HFFc6 (cell line): Measurements from ENCODE around the gene CREB5. TPM values are rescaled to one million over a fixed set of nuclear protein-coding genes. Genes with fewer than 3 reads are reported as not detected.
A peak's percentile ranks its signal among the peaks of the same experiment; 100 is the strongest.

Experiments used
- DNase-seq: peaks from one replicate; pipeline ENCODE4 v3.0.0-alpha.2; 2018
- H3K27ac Mint-ChIP-seq: 2 replicates; pipeline ENCODE4 v1.8.0; 2020; ENCODE audit warnings: mild to moderate bottlenecking, mixed read lengths
- H3K27me3 Mint-ChIP-seq: 2 replicates; pipeline ENCODE4 v1.8.0; 2021; ENCODE audit warnings: mild to moderate bottlenecking, moderate library complexity, mixed read lengths; ENCODE audit not compliant: insufficient read depth
- H3K36me3 Mint-ChIP-seq: 2 replicates; pipeline ENCODE4 v1.8.0; 2021; ENCODE audit warnings: low read depth, mixed read lengths
- H3K4me1 Mint-ChIP-seq: 2 replicates; pipeline ENCODE4 v1.8.0; 2020; ENCODE audit warnings: low read depth, mixed read lengths
- H3K4me3 Mint-ChIP-seq: 2 replicates; pipeline ENCODE4 v1.8.0; 2020; ENCODE audit warnings: mild to moderate bottlenecking, moderate library complexity, mixed read lengths
- H3K9me3 Mint-ChIP-seq: 2 replicates; pipeline ENCODE4 v1.8.0; 2020; ENCODE audit warnings: mild to moderate bottlenecking, mixed read lengths
- total RNA-seq, 6 experiments: library from RNA; stranded (reverse); fragmentation: NEBNext Ultra II Directional; extraction: Animal tissue kit (Norgen Biotek cat#: 25700); gene quantifications; 2 replicates in 1 of 6; 3 replicates in 5 of 6; pipeline ENCODE4 v1.2.3, GENCODE V29; 2021
- TF ChIP-seq, protein P1 (sequence below): fragments of 200-600 bp; sonication (generic); IDR thresholded peaks from 2 replicates; pipeline ENCODE4 v1.5.0; 2021; ENCODE audit warnings: antibody characterized with exemption, mild to moderate bottlenecking

The CREB5 gene
- total RNA-seq, 6 experiments from 2014 or later, result 0.60 to 0.90 (median 0.79) TPM

DNA sequence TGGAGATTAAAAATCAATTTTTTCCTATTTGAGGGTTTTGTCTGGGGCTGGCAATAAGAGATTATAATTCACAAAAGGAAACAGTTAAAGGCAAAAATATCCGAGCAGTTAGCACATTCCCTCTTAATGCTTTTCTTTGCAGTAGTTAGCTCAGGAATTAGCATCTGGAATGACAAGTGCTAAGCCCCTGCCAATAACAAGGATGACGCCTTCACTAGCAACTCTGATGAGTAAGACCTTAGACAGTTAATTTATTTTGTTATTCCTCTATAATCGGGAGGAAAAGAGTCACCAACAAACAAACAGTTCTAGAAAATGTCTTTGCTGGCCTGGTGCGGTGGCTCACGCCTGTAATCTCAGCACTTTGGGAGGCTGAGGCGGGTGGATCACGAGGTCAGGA, 394.5 kb downstream of the CREB5 start:
- no peak overlapping the region for H3K4me3 Mint-ChIP-seq
- TF ChIP-seq, protein P1, sequence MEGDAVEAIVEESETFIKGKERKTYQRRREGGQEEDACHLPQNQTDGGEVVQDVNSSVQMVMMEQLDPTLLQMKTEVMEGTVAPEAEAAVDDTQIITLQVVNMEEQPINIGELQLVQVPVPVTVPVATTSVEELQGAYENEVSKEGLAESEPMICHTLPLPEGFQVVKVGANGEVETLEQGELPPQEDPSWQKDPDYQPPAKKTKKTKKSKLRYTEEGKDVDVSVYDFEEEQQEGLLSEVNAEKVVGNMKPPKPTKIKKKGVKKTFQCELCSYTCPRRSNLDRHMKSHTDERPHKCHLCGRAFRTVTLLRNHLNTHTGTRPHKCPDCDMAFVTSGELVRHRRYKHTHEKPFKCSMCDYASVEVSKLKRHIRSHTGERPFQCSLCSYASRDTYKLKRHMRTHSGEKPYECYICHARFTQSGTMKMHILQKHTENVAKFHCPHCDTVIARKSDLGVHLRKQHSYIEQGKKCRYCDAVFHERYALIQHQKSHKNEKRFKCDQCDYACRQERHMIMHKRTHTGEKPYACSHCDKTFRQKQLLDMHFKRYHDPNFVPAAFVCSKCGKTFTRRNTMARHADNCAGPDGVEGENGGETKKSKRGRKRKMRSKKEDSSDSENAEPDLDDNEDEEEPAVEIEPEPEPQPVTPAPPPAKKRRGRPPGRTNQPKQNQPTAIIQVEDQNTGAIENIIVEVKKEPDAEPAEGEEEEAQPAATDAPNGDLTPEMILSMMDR, result no peak
- no peaks in the 10 kb centered on the region; the same call in 1 of the 2 replicates for H3K36me3 Mint-ChIP-seq
- peaks cover 6% of the 10 kb centered on the region; the same call in 1 of the 2 replicates for H3K4me1 Mint-ChIP-seq
- H3K9me3 Mint-ChIP-seq, result no peaks in the 10 kb centered on the region; the same call in 1 of the 2 replicates
- H3K27me3 Mint-ChIP-seq, result peaks cover 2% of the 10 kb centered on the region; the same call in 1 of the 2 replicates
- H3K27ac Mint-ChIP-seq, result no peak overlapping the region
- no peak for DNase-seq

DNA sequence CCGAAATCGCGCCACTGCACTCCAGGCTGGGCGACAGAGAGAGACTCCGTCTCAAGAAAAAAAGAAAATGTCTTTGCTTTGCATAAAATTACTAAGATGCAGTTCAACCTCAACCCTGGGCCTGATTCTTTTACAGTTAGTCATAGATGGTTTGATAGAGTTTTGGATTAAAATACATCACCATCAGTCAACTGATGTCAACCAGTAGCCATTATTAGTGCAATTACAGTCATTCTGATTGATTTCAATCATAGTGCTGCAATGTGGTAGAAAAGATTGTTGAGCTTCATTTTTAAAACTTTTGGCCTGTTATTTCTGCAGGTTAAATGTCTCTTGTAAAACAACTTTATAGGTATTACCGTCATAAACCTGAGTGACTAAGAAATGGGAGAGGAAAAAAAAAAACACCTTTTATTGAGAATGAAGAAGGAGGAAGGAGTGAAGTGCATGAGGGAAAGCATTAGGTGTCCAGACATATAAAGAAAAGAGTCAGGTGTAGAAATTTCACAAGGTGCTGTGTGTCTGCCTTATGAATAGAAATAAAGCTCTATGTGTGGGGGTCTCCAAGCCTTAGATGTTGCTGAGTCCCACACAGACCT, 395.2 kb downstream of the CREB5 start:
- H3K27me3 Mint-ChIP-seq, result peaks cover 2% of the 10 kb centered on the region; the same call in 1 of the 2 replicates
- no peak overlapping the region for H3K27ac Mint-ChIP-seq
- no peak for DNase-seq
- no peaks in the 10 kb centered on the region; the same call in 1 of the 2 replicates for H3K36me3 Mint-ChIP-seq
- no peaks in the 10 kb centered on the region; the same call in 1 of the 2 replicates for H3K9me3 Mint-ChIP-seq
- no peak overlapping the region for H3K4me3 Mint-ChIP-seq
- TF ChIP-seq, protein P1, result no peak
- peaks cover 6% of the 10 kb centered on the region; the same call in 1 of the 2 replicates for H3K4me1 Mint-ChIP-seq

DNA sequence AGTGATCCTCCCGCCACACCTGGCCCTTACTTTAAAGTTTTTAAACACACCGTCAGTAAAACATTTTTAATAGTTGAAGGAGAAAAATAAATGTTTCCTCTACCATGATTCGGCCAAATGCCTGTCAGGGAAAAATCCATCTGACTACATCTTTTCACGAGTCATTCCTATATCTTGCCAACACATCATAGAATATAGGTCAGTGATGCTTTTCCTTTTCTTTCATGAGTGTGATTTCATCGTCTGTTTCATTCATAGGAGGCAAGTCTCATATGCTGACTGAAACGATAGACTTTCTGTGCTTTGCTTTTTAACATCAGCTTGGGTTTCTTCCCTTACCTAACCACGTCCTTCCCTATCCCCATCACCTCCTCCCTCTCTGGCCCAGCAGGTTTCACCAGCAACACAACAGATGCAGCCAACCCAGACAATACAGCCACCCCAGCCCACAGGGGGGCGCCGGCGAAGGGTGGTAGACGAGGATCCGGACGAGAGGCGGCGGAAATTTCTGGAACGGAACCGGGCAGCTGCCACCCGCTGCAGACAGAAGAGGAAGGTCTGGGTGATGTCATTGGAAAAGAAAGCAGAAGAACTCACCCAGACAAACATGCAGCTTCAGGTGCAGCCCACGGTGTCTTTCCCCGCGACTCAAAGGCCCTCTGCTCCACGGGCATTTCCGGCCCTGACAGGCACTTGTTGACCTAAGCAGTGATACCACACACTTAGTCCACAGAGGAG, 396.6 kb downstream of the CREB5 start:
- Mint-ChIP-seq H3K9me3 (no peaks in the 10 kb centered on the region; the same call in 1 of the 2 replicates), H3K27ac (no peak overlapping the region), H3K36me3 (no peaks in the 10 kb centered on the region; the same call in 1 of the 2 replicates), H3K4me1 (peaks cover 6% of the 10 kb centered on the region; the same call in 1 of the 2 replicates), H3K4me3 (no peak overlapping the region), H3K27me3 (no peaks in the 10 kb centered on the region; the same call in 1 of the 2 replicates)
- peak; percentile 4 for DNase-seq
- TF ChIP-seq, protein P1, result no peak

GRCh38 chr7:28811008-28811407, 398.7 kb downstream of the CREB5 start:
- no peak for DNase-seq
- H3K4me3 Mint-ChIP-seq, result no peak overlapping the region
- no peaks in the 10 kb centered on the region for H3K4me1 Mint-ChIP-seq
- no peak overlapping the region for H3K27ac Mint-ChIP-seq
- H3K27me3 Mint-ChIP-seq, result no peaks in the 10 kb centered on the region; the same call in 1 of the 2 replicates
- H3K36me3 Mint-ChIP-seq, result no peaks in the 10 kb centered on the region
- H3K9me3 Mint-ChIP-seq, result no peaks in the 10 kb centered on the region; the same call in 1 of the 2 replicates
- TF ChIP-seq, protein P1, result no peak

GRCh38 chr7:28811701-28812430, 399.5 kb downstream of the CREB5 start:
- H3K27me3 Mint-ChIP-seq, result no peaks in the 10 kb centered on the region; the same call in 1 of the 2 replicates
- TF ChIP-seq, protein P1, result no peak
- no peak for DNase-seq
- H3K36me3 Mint-ChIP-seq, result no peaks in the 10 kb centered on the region
- no peak overlapping the region for H3K4me3 Mint-ChIP-seq
- H3K27ac Mint-ChIP-seq, result no peak overlapping the region
- no peaks in the 10 kb centered on the region; the same call in 1 of the 2 replicates for H3K9me3 Mint-ChIP-seq
- H3K4me1 Mint-ChIP-seq, result no peaks in the 10 kb centered on the region
